NCI-H510A treated with DMSO at 0.1 percent for 48 hours (cell line): ENCODE results near the gene YPEL2.
A peak's percentile ranks its signal among the peaks of the same experiment; 100 is the strongest.

Experiments
- DNase-seq: peaks from one replicate; lab custom pipeline; 2025; lab: John Stamatoyannopoulos, UW

YPEL2 gene

GRCh38 chr17:59433586-59433985 lies 102.1 kb downstream of the YPEL2 start:
- no peak for DNase-seq

- no peak for DNase-seq
Measured at GRCh38 chr17:59434429-59434828, 103.0 kb downstream of the YPEL2 start.

- DNase-seq = no peak
Measured at GRCh38 chr17:59435238-59435637, 103.8 kb downstream of the YPEL2 start.

GRCh38 chr17:59436900-59437299 lies 105.4 kb downstream of the YPEL2 start:
- no peak for DNase-seq

GRCh38 chr17:59437791-59438281 lies 106.4 kb downstream of the YPEL2 start:
- DNase-seq = no peak

- DNase-seq = no peak
Measured at GRCh38 chr17:59439262-59439661, 107.8 kb downstream of the YPEL2 start.

GRCh38 chr17:59439741-59440211 lies 108.3 kb downstream of the YPEL2 start:
- DNase-seq = no peak

- peak; percentile 97 for DNase-seq
Measured at GRCh38 chr17:59440757-59441463, 109.5 kb downstream of the YPEL2 start.

GRCh38 chr17:59441464-59442096 lies 110.1 kb downstream of the YPEL2 start:
- no peak for DNase-seq

- no peak for DNase-seq
Measured at GRCh38 chr17:59443106-59443505, 111.7 kb downstream of the YPEL2 start.
